Activated CD8-positive, alpha-beta T cell treated with anti-CD3 and anti-CD28 coated beads for 36 hours (primary cell): Measurements from ENCODE around the gene FNIP2. TPM values are rescaled to one million over a fixed set of nuclear protein-coding genes. Genes with fewer than 3 reads are reported as not detected.

Experiments used
- ATAC-seq: fragments of 200-7000 bp; cut with Tn5 transposase; one replicate; pipeline ENCODE4 v1.10.0; 2021; ENCODE audit warnings: mild to moderate bottlenecking, moderate library complexity
- CTCF ChIA-PET: fragments of 350-600 bp; sonication (Branson Sonifier 250); formaldehyde crosslinking; loops from one replicate; lab custom pipeline; 2021; ENCODE audit warnings: antibody characterized with exemption; lab: Charles Lee
- POLR2A ChIA-PET: fragments of 350-600 bp; sonication (Branson Sonifier 250); formaldehyde crosslinking; loops from one replicate; lab custom pipeline; 2021; ENCODE audit warnings: antibody characterized with exemption; lab: Charles Lee
- DNase-seq: peaks from one replicate; pipeline ENCODE4 v3.0.0-alpha.2; 2020
- H3K27ac Mint-ChIP-seq: one replicate; pipeline ENCODE4 v1.8.0; 2021; ENCODE audit warnings: mild to moderate bottlenecking, mixed read lengths
- H3K27me3 Mint-ChIP-seq: one replicate; pipeline ENCODE4 v1.8.0; 2021; ENCODE audit warnings: mixed read lengths
- H3K36me3 Mint-ChIP-seq: one replicate; pipeline ENCODE4 v1.8.0; 2021; ENCODE audit warnings: low read depth, mixed read lengths
- H3K4me1 Mint-ChIP-seq: one replicate; pipeline ENCODE4 v1.8.0; 2021; ENCODE audit warnings: low read depth, mixed read lengths
- H3K4me3 Mint-ChIP-seq: one replicate; pipeline ENCODE4 v1.8.0; 2021; ENCODE audit warnings: mild to moderate bottlenecking, moderate library complexity, mixed read lengths
- H3K9me3 Mint-ChIP-seq: one replicate; pipeline ENCODE4 v1.8.0; 2021; ENCODE audit warnings: mixed read lengths
- intact Hi-C: fragments of 100-400 bp; cut with micrococcal nuclease; formaldehyde crosslinking; loops from one replicate; pipeline ENCODE4 v1.10.0; 2022
- total RNA-seq, 2 experiments: library from RNA; stranded (reverse); gene quantifications; one replicate each; pipeline ENCODE4 v1.2.3, GENCODE V29; 2021
- TF ChIP-seq, protein P1 (sequence below): fragments of 200-600 bp; IDR thresholded peaks from one replicate; pipeline ENCODE4 v1.8.0; 2022; ENCODE audit warnings: antibody characterized with exemption, mild to moderate bottlenecking

FNIP2 gene
- total RNA-seq, 2 experiments from 2014 or later: 11.2 to 11.7 TPM

DNA sequence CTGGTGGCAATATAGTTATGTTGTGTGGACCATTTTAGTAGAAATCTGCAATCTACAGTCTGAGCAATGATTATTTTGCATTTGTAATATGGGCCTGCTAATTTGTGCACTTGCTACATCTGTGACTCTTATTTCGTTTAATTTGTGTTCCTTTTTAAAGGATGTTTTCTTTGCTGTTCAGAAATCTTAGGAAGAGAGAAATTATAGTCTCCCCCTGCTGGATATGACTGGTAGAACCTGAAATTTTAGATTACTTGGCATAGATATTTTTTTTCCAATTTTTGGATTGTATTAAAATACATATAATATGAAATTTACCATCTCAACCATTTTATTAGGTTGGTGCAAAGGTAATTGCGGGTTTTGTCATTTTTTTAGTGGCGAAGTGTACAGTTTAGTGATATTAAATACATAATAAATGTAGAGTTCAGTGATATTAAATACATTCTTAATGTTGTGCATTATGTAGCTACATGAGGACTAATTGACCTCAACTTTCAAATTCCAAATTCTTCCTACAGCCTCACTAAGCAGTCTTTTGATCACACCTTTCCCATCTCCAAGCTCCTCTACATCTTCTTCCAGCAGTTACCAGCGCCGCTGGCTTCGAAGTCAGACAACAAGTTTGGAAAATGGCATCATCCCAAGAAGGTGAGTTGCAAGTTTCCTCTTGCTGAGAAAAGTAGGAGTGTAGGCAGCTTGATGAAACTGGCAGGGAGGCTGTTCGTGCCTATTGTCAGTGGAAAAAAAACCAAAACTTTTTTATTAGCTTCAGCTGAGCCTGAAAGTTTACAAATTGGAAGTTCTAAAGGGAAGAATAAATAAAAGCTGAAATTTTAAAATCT lies 82.2 kb downstream of the FNIP2 start:
- ATAC-seq (no peak), DNase-seq (no peak)
- Mint-ChIP-seq H3K4me3 (no peak overlapping the region), H3K36me3 (no peaks in the 10 kb centered on the region), H3K9me3 (no peaks in the 10 kb centered on the region), H3K4me1 (peaks cover 20% of the 10 kb centered on the region), H3K27ac (no peak overlapping the region), H3K27me3 (no peaks in the 10 kb centered on the region)
- ChIA-PET POLR2A (no interaction called here), CTCF (interaction anchor here (0.7 to 4.4 kb wide), 28 partner anchors 9 to 591 kb away, joined by 3 to 34 read pairs (median 4); partner anchors contain the start of gene PPID)
- TF ChIP-seq, protein P1, sequence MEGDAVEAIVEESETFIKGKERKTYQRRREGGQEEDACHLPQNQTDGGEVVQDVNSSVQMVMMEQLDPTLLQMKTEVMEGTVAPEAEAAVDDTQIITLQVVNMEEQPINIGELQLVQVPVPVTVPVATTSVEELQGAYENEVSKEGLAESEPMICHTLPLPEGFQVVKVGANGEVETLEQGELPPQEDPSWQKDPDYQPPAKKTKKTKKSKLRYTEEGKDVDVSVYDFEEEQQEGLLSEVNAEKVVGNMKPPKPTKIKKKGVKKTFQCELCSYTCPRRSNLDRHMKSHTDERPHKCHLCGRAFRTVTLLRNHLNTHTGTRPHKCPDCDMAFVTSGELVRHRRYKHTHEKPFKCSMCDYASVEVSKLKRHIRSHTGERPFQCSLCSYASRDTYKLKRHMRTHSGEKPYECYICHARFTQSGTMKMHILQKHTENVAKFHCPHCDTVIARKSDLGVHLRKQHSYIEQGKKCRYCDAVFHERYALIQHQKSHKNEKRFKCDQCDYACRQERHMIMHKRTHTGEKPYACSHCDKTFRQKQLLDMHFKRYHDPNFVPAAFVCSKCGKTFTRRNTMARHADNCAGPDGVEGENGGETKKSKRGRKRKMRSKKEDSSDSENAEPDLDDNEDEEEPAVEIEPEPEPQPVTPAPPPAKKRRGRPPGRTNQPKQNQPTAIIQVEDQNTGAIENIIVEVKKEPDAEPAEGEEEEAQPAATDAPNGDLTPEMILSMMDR: peak; percentile 72
- intact Hi-C loops: loop anchor here (1.0 kb wide), 1 partner anchor 121 kb away; no protein-coding TSS in a partner anchor

DNA sequence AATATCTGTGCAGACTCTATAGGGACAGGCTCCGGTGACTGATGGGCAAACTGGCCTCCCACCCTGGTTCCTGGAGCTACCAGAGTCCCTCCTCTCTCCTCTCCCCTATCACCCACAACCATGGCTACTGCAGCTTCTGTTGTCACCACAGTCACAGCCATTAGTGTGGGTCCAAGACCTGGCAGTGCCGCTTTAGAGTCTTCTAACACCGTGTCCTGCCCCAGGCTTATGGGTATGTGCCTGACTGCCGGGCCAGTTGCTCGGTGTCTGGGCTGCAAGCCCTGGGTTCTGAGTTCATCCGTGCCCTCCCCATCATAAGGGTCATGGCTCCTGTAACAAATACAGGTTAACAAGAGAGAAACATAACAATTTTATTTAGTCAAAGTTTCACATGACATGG lies 85.4 kb downstream of the FNIP2 start:
- H3K27ac Mint-ChIP-seq: no peak overlapping the region
- no peaks in the 10 kb centered on the region for H3K36me3 Mint-ChIP-seq

DNA sequence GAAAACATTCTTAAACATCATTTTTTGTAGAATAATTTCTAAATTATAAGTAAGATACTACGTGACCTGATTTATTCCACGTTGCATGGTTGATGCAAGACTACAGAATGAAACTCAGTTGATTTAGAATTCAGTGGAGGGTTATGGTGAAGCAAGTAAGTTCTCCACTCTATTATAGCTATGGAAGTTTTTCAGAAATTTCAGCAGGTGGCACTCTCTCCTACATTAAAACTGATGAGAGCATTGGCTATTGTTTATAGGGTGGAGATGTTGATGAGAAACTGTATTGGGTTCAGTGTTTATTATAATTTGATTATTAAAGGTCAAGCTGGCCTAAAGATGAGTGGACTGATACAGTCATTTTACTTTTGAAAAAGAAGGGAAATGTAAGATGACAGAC lies 88.0 kb downstream of the FNIP2 start:
- ATAC-seq (peak; percentile 69), DNase-seq (no peak)
- intact Hi-C loops: loop anchor here (1.0 to 2.0 kb wide), 2 partner anchors 318 to 346 kb away; no protein-coding TSS in a partner anchor
- TF ChIP-seq, protein P1: peak; percentile 47
- H3K4me1 Mint-ChIP-seq: peaks cover 2% of the 10 kb centered on the region
- H3K9me3 Mint-ChIP-seq: no peaks in the 10 kb centered on the region
- ChIA-PET POLR2A (no interaction called here), CTCF (interaction anchor here (0.8 to 3.2 kb wide), 14 partner anchors 10 to 553 kb away, joined by 3 to 36 read pairs (median 3); no protein-coding TSS in a partner anchor)
- H3K27ac Mint-ChIP-seq: no peak overlapping the region
- H3K27me3 Mint-ChIP-seq: no peaks in the 10 kb centered on the region
- H3K4me3 Mint-ChIP-seq: no peak overlapping the region
- peaks cover 15% of the 10 kb centered on the region for H3K36me3 Mint-ChIP-seq

More for the DNA sequence above, 85.4 kb downstream of the FNIP2 start:
- Mint-ChIP-seq H3K9me3 (no peaks in the 10 kb centered on the region), H3K4me1 (peaks cover 16% of the 10 kb centered on the region), H3K4me3 (no peak overlapping the region), H3K27me3 (no peaks in the 10 kb centered on the region)
- intact Hi-C loops: no loop called here
- TF ChIP-seq, protein P1: no peak
- POLR2A ChIA-PET: no interaction called here
- ATAC-seq (no peak), DNase-seq (no peak)
- CTCF ChIA-PET: no interaction called here

DNA sequence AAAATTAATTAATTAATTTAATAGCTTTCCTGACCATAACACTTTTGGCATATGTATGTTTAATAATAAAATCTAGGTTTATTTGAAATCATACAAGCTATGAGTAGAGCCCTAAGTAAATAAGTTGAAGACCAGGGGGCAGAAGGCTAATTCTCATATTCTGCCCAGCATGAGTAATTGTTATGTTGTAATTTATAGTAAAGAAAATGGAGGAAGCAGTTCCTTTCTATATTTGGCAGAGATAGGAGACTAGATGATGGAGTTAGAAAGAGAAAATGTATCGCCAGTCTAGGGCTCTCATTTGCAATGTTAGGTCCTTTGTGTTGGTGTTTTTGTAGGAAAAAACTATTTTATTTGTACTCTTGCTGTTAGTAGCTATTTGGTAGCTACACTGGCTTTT lies 89.1 kb downstream of the FNIP2 start:
- POLR2A ChIA-PET: interaction anchor here (0.6 kb wide), 1 partner anchor 314 kb away, joined by 3 read pairs; no protein-coding TSS in a partner anchor
- TF ChIP-seq, protein P1: no peak

More for the DNA sequence above, 89.1 kb downstream of the FNIP2 start:
- no peak for ATAC-seq
- no peak overlapping the region for H3K27ac Mint-ChIP-seq
- CTCF ChIA-PET: interaction anchor here (0.7 to 3.2 kb wide), 7 partner anchors 13 to 345 kb away, joined by 3 to 36 read pairs (median 4); no protein-coding TSS in a partner anchor
- no peak for DNase-seq
- intact Hi-C loops: loop anchor here (1.0 to 2.0 kb wide), 2 partner anchors 317 to 345 kb away; no protein-coding TSS in a partner anchor
- H3K27me3 Mint-ChIP-seq: no peaks in the 10 kb centered on the region
- H3K4me1 Mint-ChIP-seq: peaks cover 2% of the 10 kb centered on the region
- peaks cover 17% of the 10 kb centered on the region for H3K36me3 Mint-ChIP-seq
- H3K9me3 Mint-ChIP-seq: no peaks in the 10 kb centered on the region
- no peak overlapping the region for H3K4me3 Mint-ChIP-seq
